Left lung (tissue), 10 donors: ENCODE results near the gene DYNLT2B. TPM values are rescaled to one million over a fixed set of nuclear protein-coding genes. Genes with fewer than 3 reads are reported as not detected.
A peak's percentile ranks its signal among the peaks of the same experiment; 100 is the strongest.

Experiments
- ATAC-seq: fragments of 200-7000 bp; cut with Tn5 transposase; one replicate; pipeline ENCODE4 v1.9.1; 2020; ENCODE audit warnings: moderate library complexity
- DNase-seq, 4 donors: peaks; one replicate each; pipeline ENCODE4 v3.0.0-alpha.2; 2013 to 2020
- H3K27ac ChIP-seq, 2 donors: fragments of 200-600 bp; sonication (generic) in 1 of 2; one replicate each; pipeline versions ENCODE4 v1.5.0 to v1.8.0; 2020 to 2021
- H3K27me3 ChIP-seq, 2 donors: fragments of 200-600 bp; sonication (generic) in 1 of 2; one replicate each; pipeline versions ENCODE4 v1.5.0 to v1.8.0; 2020 to 2021
- H3K36me3 ChIP-seq, 2 donors: fragments of 200-600 bp; sonication (generic) in 1 of 2; one replicate each; pipeline versions ENCODE4 v1.5.0 to v1.8.0; 2020 to 2021
- H3K4me1 ChIP-seq, 2 donors: fragments of 200-600 bp; one replicate each; pipeline ENCODE4 v1.8.0; 2021
- H3K4me3 ChIP-seq, 2 donors: fragments of 200-600 bp; sonication (generic) in 1 of 2; one replicate each; pipeline versions ENCODE4 v1.5.0 to v1.8.0; 2020 to 2021; ENCODE audit warnings: mild to moderate bottlenecking in 1 of 2
- H3K9me3 ChIP-seq, 2 donors: fragments of 200-600 bp; sonication (generic) in 1 of 2; one replicate each; pipeline versions ENCODE4 v1.5.0 to v1.8.0; 2020 to 2021
- intact Hi-C, 2 donors: fragments of 100-400 bp; cut with DNase I; formaldehyde crosslinking; loops; one replicate each; pipeline versions ENCODE4 v1.11.2 to v1.14.2; 2022
- polyA plus RNA-seq, 6 donors: library from polyadenylated mRNA; unstranded; fragments of 120-200 nt; gene quantifications; one replicate each; pipeline ENCODE4 v1.2.1, GENCODE V29; 2013; ENCODE audit not compliant: insufficient read length in 6 of 6
- total RNA-seq, 2 donors: library from RNA; stranded (reverse); fragmentation: NEBNext Ultra II Directional; extraction: Animal tissue kit (Norgen Biotek cat#: 25700); gene quantifications; one replicate each; pipeline ENCODE4 v1.2.1, GENCODE V29; 2021
- TF ChIP-seq, protein P1 (sequence below), 2 donors: fragments of 200-600 bp; sonication (generic) in 1 of 2; IDR thresholded peaks; one replicate each; pipeline versions ENCODE4 v1.5.0 to v1.8.0; 2021; ENCODE audit warnings: antibody characterized with exemption in 2 of 2
- donor health status: DM: no; HTN: yes; CAD: no.
- donor health status: DM: no; HTN: no; CAD: no.

DYNLT2B gene
- total and polyA plus RNA-seq, 8 donors = 6.0 to 26.9 (median 25.7) TPM

DNA sequence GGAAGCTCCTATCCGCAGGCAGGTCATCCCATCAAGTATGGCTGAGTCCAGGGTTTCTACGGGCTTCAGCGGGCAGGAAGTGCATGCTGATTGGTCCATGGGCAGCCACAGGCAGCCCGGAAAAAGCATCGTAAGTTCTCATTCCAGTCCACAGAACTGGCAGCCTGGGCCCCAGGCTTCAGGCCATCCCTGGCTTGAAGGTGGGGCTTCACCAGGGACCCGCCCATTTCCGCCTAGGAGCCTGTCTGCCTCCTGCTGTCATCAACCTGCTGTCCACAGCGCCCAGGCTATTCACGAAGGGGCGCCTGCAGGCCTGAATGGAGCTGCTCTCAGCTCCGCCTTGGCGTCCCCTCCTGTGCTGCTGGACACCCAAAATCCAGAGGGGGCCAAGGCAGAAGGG lies 44.4 kb downstream of the DYNLT2B start:
- H3K9me3 ChIP-seq = no peaks in the 10 kb centered on the region
- H3K27me3 ChIP-seq = no peaks in the 10 kb centered on the region
- intact Hi-C loops = no loop called here
- DNase-seq (no peak), ATAC-seq (no peak)
- H3K4me1 ChIP-seq = peaks cover 0 to 16% of the 10 kb centered on the region in 2 donors
- TF ChIP-seq, protein P1, sequence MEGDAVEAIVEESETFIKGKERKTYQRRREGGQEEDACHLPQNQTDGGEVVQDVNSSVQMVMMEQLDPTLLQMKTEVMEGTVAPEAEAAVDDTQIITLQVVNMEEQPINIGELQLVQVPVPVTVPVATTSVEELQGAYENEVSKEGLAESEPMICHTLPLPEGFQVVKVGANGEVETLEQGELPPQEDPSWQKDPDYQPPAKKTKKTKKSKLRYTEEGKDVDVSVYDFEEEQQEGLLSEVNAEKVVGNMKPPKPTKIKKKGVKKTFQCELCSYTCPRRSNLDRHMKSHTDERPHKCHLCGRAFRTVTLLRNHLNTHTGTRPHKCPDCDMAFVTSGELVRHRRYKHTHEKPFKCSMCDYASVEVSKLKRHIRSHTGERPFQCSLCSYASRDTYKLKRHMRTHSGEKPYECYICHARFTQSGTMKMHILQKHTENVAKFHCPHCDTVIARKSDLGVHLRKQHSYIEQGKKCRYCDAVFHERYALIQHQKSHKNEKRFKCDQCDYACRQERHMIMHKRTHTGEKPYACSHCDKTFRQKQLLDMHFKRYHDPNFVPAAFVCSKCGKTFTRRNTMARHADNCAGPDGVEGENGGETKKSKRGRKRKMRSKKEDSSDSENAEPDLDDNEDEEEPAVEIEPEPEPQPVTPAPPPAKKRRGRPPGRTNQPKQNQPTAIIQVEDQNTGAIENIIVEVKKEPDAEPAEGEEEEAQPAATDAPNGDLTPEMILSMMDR (IDR thresholded peaks at IDR 0.05) = no peak
- peaks cover 0 to 41% of the 10 kb centered on the region in 2 donors for H3K36me3 ChIP-seq
- H3K4me3 ChIP-seq = no peak overlapping the region
- H3K27ac ChIP-seq = peak overlapping the region in 1 of 2 donors; percentile 43

DNA sequence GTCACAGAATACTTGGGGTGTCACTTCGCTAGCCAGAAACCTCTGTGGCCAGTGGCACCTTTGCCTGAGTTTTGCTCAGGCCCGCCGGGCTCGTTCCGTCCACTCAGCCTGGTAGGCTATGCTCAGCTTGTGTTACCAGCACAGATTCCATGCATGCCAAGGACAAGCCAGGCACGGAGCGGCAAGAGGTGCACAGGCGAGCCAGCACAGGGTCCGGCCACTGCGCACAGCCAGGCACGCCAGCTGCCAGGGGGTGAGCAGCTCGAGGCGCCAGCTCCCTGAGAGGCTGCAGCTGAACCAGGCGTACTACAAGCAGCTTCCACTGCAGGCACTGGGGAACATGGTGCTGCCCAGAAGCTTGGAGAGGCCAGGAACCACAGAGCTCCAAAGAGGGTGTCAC lies 45.2 kb downstream of the DYNLT2B start:
- no peak for ATAC-seq
- intact Hi-C loops = no loop called here
- TF ChIP-seq, protein P1 (IDR thresholded peaks at IDR 0.05) = no peak
- H3K4me1 ChIP-seq = peaks cover 0 to 7% of the 10 kb centered on the region in 2 donors
- no peak for DNase-seq
- H3K9me3 ChIP-seq = no peaks in the 10 kb centered on the region
- H3K4me3 ChIP-seq = no peak overlapping the region
- peaks cover 0 to 49% of the 10 kb centered on the region in 2 donors for H3K36me3 ChIP-seq
- H3K27ac ChIP-seq = no peak overlapping the region
- no peaks in the 10 kb centered on the region for H3K27me3 ChIP-seq

DNA sequence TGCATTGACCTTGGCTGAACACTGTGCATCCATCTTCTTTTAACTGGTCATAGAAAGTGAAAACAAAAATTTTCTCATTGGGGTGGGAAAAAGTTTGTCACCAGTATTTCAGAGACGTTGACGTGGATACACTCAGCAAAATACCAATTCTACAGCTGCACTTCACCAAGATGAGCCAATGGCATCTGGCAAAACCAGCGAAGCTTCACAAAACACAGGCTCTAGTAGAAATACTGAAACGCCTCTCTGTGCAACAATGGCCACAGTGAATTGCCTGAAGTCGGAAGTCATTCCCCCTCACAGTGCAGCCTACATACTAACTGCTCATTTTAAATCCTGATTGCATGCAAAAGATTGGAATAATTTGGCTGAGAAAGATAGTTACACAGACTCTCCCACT lies 47.5 kb downstream of the DYNLT2B start:
- DNase-seq = no peak
- H3K9me3 ChIP-seq = no peaks in the 10 kb centered on the region
- H3K4me1 ChIP-seq = peaks cover 0 to 3% of the 10 kb centered on the region in 2 donors
- H3K27me3 ChIP-seq = no peaks in the 10 kb centered on the region
- no peak overlapping the region for H3K4me3 ChIP-seq
- intact Hi-C loops = no loop called here
- peaks cover 0 to 72% of the 10 kb centered on the region in 2 donors for H3K36me3 ChIP-seq
- no peak for ATAC-seq
- H3K27ac ChIP-seq = no peak overlapping the region
- TF ChIP-seq, protein P1 (IDR thresholded peaks at IDR 0.05) = no peak

DNA sequence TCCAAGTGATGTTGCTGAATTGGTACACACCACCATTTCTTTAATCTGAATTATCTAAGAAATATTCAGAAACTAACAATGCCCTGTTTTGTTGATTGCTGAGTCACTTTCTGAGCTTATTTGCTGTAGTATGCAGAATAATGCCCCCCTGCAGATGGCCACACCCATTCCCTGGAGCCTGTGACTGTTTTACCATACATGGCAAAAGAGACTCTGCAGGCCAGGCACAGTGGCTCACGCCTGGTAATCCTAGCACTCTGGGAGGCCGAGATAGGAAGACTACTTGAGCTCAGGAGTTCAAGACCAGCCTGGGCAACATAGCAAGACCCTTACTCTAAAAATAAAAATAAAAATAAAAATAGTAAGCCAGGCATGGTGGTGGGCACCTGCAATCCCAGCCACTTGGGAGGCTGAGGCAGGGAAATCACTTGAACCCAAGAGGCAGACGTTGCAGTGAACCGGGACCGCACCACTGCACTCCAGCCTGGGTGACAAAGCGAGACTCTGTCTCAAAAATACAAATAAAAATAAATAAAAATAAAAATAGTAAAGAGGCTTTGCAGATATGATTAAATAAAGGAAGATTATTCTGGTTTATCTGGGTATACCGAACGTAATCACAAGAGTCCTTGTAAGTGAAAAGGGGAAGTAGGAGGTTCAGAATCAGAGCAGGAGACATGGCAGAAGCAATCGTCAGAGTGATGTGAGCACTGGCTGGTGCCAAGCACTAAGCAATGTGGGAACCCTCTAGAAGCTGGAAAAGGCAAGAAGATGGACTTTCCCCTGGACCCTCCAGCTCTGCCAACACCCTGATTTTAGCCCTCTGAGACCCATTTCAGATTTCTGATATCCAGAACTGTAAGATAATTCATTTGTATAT lies 49.5 kb downstream of the DYNLT2B start:
- Histone ChIP-seq H3K4me3 (no peak overlapping the region), H3K36me3 (peaks cover 0 to 82% of the 10 kb centered on the region in 2 donors), H3K9me3 (no peaks in the 10 kb centered on the region), H3K4me1 (no peaks in the 10 kb centered on the region), H3K27ac (peak overlapping the region in 1 of 2 donors; percentile 23), H3K27me3 (no peaks in the 10 kb centered on the region)
- DNase-seq (no peak), ATAC-seq (peak; percentile 70)
- TF ChIP-seq, protein P1 (IDR thresholded peaks at IDR 0.05) = no peak
- intact Hi-C loops = no loop called here

DNA sequence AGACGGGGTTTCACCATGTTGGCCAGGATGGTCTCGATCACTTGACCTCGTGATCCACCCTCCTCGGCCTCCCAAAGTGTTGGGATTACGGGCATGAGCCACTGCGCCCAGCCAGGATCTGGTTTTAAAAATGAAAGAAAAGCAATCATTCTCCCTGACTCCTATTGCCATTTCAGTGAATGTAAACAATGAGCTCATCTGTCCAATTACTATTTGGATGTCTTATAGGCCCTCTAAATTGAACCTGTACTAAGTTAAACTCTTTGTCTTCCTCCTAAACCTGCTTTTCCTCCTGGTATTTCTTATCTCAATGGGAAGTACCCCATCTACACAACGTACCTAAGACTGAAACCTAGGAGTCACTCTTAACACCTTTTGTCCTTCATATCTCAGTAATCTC lies 54.2 kb downstream of the DYNLT2B start:
- H3K27me3 ChIP-seq = no peaks in the 10 kb centered on the region
- DNase-seq = no peak
- no peaks in the 10 kb centered on the region for H3K4me1 ChIP-seq
- H3K4me3 ChIP-seq = no peak overlapping the region
- intact Hi-C loops = no loop called here
- no peak for ATAC-seq
- H3K27ac ChIP-seq = no peak overlapping the region
- TF ChIP-seq, protein P1 (IDR thresholded peaks at IDR 0.05) = no peak
- no peaks in the 10 kb centered on the region for H3K9me3 ChIP-seq
- peaks cover 0 to 85% of the 10 kb centered on the region in 2 donors for H3K36me3 ChIP-seq
